Activated T-helper 1 cell treated with Interleukin-2 at 50 U/mL for 16 hours (primary cell): ENCODE measurements around the gene TBC1D4.

Experiments
- DNase-seq: peaks from one replicate; pipeline ENCODE4 v3.0.0-alpha.2; 2020; ENCODE audit warnings: low read depth

TBC1D4 gene, protein sequence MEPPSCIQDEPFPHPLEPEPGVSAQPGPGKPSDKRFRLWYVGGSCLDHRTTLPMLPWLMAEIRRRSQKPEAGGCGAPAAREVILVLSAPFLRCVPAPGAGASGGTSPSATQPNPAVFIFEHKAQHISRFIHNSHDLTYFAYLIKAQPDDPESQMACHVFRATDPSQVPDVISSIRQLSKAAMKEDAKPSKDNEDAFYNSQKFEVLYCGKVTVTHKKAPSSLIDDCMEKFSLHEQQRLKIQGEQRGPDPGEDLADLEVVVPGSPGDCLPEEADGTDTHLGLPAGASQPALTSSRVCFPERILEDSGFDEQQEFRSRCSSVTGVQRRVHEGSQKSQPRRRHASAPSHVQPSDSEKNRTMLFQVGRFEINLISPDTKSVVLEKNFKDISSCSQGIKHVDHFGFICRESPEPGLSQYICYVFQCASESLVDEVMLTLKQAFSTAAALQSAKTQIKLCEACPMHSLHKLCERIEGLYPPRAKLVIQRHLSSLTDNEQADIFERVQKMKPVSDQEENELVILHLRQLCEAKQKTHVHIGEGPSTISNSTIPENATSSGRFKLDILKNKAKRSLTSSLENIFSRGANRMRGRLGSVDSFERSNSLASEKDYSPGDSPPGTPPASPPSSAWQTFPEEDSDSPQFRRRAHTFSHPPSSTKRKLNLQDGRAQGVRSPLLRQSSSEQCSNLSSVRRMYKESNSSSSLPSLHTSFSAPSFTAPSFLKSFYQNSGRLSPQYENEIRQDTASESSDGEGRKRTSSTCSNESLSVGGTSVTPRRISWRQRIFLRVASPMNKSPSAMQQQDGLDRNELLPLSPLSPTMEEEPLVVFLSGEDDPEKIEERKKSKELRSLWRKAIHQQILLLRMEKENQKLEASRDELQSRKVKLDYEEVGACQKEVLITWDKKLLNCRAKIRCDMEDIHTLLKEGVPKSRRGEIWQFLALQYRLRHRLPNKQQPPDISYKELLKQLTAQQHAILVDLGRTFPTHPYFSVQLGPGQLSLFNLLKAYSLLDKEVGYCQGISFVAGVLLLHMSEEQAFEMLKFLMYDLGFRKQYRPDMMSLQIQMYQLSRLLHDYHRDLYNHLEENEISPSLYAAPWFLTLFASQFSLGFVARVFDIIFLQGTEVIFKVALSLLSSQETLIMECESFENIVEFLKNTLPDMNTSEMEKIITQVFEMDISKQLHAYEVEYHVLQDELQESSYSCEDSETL (N-terminal part only)

DNA sequence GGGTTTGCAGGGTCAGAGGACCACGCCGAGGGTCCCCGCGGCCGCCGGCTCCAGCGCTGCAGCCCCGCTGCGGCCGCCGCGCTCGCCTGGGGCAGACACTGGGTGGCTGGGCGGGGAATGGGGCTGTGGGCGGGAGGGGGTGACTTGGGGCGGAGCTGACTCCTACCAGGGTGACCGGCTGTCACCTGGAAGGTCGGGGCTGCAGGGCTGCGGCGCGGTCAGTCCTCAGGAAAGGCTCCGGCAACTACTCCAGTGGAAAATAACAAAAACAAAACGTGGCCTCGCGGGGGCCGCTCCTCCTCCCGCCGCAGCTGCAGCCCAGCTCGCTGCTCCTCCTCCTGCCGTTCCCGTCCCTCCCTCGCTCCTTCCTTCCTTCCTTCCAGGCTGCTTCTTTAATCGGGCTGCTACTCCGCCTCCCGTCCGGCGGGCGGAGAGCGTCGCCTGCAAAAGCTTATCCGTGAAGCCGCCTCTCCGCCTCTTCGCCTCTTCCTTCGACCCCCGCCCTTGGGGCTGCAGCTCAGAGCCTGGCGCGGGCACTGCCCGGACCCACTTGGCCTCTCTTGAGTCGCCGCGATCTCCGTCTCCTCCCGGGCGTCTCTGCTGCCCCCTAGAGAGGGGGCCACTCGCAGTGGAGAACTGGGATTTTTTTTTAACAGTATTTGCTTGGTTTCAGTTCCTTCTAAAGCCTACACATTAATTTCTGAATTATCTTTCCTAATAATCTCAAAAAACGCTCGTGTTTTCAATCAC is at the start of gene TBC1D4:
TSS of gene TBC1D4 (minus strand) at position 100 of the 750 bp plus-strand sequence. CDS start 402 bp downstream, outside the sequence.
- DNase-seq: peak; percentile 2

DNA sequence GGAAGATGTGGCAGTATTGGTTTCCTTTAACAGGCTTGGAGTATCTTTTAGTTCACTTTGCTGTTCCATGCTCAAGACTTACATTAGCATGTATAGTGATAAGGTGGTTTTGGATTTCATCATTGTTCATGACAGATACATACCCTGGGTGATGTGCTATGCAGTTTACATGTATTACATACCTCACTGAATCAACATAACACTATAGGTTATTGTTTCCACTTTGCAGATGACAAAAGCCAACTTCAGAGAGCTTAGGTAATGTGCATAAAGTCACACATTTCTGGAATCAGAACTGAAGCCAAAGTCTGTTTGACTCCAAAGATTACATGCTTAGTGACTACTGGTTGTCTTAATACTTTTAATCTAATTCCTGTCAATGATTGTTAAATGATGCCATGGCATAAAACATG is 48.6 kb upstream of the TBC1D4 start:
- DNase-seq: no peak

DNA sequence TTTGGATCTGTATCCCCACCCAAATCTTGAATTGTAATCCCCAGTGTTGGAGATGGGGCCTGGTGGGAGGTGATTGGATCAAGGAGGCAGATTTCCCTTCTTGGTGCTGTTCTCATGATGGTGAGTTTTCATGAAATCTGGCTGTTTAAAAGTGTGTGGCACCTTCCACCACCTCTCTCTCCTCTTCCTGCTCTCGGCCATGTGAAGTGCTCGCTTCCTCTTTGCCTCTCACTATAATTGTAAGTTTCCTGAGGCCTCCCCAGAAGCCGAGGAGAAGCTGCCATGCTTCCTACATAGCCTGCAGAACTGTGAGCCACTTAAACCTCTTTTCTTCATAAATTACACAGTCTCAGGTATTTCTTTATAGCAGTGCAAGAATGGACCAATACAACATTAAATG is 40.0 kb upstream of the TBC1D4 start:
- DNase-seq: no peak

DNA sequence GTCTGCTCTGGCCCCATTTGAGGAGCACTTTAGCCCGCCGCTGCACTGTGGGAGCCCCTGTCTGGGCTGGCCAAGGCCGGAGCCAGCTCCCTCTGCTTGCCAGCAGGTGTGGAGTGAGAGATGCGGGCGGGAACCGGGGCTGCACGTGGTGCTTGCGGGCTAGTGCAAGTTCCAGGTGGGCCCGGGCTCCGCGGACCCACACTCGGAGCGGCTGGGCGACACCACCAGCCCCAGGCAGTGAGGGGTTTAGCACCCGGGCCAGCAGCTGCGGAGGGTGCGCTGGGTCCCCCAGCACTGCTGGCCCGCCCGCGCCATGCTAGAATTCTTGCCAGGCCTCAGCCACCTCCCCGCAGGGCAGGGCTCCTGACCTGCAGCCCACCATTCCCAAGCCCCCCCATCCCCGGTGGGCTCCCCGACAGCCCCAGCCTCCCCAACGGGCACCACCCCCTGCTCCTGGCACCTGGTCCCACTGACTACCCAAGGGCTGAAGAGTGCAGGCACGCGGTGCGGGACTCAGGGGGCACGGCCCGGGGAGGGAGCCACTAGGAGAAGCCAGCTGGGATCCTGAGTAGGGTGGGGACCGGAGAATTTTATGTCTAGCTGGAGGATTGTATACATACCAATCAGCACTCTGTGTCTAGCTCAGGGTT is 36.6 kb upstream of the TBC1D4 start:
- DNase-seq: no peak

DNA sequence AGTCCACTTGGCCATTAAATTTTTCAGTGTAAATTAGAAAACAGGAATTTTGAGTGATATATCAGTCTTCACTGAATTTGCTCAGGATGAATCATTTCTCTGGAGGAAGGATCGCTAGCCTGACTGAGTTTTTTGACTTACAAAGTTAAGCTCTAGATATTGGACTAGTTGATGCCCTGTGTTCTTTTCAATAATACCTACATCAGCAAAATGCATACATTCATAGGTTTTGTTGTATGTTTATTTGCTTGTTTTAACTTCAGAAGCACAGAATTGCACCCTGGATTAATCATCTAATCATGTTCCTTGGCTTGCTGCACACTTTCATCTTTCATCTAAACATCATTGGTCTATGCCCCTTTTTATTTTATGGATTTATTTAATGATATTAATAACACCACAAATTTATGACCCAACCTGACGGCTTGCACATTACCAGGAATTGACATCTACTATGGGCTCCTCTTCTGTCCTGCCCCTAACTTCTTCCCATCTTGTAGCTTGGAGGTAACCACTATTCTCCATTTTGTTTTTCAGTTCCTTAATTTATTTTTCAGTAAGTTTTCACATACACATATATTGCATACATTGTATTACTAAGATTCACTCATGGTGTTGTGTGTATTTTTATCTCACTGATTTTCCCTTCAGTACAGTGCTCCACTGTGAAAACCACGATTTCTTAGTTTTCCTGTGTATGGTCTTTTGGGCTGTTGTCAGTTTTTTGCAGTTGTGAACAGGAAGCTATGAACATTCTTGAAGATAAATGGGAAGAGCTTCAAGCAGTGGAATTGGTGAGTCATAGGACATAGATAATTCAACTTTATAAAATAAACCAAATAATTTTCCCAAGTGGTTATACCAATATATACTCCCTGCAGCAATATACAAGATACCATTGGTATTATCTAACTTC is 32.4 kb upstream of the TBC1D4 start:
- DNase-seq: no peak

DNA sequence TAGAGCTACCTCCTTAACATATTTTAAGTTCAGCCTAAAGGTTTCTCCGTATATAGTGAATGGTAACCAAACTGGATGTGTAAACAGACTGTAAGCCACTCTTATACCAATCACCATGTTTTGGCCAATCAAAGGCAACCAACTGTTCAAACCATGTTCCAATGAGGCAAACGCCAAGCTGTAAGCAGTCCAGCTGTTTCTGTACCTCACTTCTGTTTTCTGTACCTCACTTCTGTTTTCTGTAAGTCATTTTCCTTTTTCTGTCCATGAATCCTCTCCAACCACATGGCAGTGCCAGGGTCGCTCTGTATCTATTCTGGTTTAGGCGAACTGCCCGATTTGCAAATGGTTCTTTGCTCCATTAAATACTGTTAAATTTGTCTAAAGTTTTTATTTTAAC is 31.3 kb upstream of the TBC1D4 start:
- DNase-seq: no peak

DNA sequence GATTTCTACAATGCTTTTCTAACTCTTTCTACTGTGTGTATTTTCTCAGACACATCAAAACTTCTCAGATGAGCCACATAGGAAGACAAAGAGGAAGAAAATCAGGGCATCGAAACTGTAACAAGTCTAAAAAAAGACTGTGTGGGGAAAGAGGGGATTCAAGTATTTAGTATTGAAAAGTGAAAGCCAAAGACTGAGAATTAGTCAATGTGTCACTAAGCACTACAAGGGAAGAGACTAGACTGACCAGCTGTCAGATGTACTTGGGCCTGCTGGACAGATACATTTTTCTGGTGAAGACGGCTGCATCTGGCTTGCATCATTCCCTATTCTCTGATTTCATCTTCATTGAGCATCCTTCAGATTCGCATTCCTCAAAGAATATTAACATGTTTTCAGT is 30.3 kb upstream of the TBC1D4 start:
- no peak for DNase-seq

DNA sequence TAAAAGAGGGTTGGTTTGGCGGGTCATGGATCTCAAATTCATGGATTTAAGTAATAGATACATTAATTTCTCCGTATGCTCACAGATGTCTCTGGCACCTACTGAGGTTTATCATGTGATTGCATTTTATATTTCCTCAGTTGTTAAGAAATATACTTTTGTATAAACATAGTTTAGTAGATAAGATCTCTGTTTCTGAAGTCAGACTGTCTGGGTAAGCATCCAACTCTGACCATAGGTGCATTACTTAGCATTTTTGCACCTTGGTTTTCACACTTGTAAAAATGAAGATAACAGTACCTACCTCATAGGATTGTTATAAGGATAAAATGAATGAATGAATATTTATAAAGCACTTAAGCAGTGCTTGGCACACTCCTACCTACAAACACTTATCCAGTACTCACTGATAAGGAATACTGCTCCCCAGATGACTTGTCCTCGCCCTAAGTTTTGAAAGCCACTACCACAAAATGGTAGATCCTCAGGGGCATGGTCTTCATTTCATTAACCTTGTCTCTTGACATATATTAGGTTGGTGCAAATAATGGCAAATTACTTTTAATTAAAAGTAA is 29.2 kb upstream of the TBC1D4 start:
- DNase-seq: no peak

DNA sequence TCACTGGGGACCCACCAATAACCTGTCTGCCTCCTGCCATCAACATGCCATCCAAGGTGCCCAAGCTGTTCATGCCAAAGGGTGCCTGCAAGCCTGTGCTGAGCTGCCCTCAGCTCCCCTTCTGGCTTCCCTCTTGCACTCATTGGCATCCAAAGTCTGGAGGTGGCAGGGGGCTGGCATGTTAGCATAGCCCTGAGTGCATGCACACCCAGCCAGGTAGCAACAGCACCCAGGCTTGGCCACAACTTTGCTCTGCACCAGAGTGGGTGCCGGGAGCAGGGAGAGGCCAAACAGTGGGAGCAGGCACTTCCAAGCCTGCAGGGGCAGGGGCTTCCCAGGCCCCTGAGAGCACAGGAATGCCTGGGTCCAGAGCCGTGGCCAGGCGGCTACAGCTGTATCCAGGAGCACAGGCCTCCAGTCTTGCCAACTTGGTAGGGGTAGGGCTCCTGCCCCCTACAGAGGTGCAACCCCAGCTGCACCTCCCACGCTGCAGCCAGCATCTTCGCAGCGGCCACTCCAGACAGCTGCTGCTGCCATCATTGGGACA is 26.1 kb upstream of the TBC1D4 start:
- DNase-seq: no peak

DNA sequence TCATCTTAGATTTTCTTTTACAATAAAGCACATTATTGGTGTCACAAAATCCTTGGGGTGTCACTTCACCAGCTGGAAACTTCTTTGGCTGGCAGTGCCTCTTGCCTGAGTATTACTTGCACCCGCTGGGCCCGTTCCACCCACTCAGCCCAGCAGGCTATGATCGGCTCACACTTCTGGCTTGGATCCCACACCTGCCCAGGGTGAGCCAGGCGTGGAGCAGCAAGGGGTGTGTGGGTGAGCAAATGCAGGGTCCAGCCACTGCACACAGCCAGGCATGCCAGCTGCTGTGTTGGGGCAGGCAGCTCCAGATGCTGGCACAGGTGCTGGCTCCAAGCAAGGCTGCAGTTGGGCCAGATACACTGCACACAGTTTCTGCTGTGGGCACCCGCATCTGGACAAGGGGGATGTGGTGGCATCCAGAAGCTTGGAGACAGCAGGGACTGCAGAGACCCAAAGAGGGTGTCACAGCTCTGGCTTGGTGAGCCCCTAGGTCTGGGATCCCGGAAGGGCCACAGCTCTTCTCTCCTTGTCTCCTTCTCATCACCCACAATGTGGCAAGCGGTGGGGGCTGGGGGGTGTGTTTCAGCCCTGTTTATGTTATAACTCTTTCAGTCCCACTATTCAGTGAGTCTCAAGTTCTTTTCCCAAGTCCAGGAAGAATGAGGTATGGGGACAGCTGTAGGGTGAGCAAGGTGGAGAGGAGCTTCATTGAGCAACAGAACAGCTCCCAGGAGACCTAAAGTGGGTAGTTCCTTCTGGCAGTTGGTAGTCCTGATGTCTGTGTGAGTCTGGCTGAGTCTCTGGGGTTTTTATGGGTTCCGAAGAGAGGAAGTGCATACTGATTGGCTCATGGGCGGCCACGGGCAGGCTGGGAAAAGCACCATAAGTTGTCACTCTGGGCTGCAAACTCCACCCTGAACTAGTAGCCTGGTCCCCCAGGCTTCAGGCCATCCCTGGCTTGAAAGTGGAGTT is 25.3 kb upstream of the TBC1D4 start:
- DNase-seq: no peak

DNA sequence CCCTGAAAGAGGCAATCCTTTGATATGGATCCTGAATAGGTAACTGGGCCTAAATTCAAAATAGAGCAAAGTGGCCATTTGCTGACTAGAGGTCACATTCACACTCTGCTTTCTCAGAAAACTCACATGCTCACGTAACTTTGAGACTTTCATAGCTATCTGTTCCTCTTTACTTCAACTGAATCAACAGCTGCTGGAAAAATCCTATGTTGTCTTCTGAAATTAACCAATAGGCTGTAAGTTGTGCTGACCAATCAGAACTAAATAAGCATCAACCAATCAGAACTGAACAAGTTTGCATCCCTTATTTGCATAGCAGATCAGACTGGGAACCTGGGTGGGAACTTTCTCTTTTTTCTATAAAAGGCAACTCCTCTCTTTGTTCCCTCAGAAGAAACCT is 24.0 kb upstream of the TBC1D4 start:
- no peak for DNase-seq

DNA sequence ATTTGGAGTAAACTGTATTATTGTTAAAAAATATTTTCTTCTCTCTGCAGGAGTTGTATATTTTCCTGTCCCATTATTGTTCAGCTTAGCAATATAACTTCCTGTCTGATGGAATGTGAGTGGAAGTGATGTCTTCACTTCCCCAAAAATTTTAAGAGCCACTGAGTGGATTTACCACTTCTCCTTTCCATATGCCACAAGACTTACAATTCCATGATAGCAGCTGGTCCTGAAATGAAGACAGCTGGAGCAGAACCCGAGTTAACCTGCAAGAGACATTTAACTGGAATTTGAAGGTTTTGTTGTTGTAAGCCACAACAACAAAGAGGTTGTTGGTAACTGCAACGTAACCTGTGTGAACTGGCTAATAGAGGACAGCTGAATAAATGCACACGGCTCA is 23.4 kb upstream of the TBC1D4 start:
- no peak for DNase-seq

DNA sequence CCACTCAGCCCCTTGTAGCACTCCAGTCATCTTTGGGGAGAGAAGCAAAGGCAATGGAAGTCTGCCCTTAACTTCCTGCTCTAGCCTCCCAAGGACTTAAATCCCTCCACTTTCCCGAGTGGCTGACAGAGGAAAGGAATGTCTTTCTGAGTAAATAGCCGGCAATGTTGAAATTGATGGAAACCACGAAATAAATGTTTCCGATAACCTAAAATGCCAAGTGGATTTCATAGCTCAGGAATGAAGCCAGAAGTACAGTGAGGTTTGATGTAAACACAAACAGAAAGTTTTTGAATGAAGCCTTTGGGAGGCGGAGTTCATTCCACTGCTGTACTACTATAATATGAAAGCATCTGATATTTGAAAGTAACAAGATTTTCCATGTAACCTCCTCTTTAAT is 14.0 kb upstream of the TBC1D4 start:
- no peak for DNase-seq

DNA sequence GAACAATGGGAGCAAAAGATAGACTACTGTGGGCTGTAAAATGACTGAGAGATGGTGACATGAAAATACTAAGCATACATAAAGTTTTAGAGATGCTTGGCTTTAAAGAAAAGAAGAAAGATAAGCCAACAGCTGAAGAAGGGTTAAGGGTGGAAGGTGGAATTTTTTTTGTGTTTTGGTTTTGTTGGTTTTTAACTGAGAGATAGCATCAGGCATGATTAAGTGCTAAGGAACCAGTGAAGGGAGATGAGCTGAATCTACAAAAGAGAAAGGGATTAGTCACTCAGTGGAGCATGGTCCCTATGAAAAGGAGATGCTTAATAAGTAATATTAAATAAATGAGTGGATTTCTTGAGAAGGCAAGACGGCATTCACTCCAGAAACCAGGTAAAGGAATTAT is 12.5 kb upstream of the TBC1D4 start:
- no peak for DNase-seq

DNA sequence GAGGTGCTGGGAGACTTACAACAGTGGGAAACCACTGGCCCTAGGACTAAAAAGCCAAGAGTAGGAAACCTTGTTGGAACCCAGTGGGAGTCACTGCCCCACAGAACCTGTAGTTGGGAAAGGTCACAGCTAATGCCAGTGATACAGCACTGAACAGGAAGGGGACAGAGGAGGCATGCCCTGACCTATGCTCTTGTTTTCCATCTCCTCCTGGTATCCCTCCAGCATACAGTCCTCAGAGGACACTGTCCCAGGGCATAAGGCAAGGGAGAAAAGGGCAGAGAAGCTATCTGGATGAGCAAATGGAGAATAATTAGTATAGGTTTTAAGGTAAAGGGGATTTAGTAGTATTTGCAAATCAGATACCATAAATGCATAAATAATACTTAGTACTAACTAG is 11.2 kb upstream of the TBC1D4 start:
- no peak for DNase-seq

DNA sequence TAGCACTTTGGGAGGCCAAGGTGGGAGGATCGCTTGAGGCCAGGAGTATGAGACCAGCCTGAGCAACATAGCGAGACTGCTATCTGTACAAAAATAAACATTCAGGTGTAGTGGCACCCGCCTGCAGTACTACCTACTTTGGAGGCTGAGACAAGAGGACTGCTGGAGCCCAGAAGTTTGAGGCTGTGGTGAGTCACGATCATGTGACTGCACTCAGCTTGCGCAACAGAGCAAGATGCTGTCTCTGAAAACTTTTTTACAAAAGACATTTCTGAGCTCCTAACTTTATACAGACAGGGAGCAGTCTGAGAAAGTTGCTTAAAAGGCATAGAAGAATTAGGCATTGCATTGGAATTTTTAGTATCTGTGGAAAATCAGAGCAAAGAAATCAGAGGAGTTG is 10.4 kb upstream of the TBC1D4 start:
- DNase-seq: no peak

DNA sequence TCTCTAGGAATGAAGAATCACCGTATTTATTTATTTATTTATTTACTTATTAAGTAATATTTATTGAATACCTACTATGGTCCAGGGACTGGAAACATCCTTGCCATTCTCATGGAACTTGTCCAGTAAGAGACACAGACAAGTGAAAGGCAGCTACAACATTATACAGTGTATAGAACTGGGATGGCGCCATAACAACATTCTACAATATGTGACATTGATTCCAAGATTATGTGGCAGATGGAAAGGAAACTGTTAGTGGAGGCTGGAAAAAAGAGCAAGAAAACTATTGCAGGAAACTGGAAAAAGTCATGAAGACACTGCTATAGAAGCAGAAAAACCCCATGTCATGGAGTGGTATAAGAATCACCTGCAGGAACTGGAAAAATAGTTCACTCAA is 9.4 kb upstream of the TBC1D4 start:
- no peak for DNase-seq

DNA sequence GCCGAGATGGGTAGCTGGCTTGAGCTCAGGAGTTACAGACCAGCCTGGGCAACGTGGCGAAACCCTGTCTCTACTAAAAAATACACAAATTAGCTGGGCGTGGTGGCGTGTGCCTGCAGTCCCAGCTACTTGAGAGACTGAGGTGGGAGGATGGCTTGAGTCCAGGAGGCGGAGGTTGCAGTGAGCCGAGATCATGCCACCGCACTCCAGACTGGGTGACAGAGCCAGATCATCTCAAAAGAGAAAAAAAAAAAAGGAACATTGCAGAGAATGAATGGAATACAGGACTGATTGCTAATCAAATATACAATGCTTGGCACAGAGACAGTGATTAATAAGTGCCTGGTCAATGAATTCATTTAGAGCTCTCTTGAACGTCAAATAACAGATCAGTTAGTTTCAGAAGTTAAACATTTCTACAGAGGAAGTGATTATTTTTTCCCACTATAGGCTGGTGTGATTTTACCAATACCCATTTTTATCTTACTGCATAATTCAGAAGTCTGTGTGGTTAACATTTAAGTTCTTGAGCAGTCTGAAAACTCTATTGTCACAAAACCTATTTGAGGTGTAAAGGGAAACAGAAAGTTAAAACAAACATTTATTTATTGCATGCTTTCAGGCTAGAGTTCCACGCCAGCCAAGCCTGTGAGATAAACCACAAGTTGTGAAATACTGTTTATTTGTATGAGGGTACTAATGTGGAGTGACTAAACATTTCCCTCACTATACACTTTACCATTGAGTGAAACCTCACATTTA is 7.7 kb upstream of the TBC1D4 start:
- DNase-seq: no peak
